K562 (cell line): ENCODE results near the gene LILRA6. TPM values are rescaled to one million over a fixed set of nuclear protein-coding genes. Genes with fewer than 3 reads are reported as not detected.
"Not testable (repeated sequence)": the region's sequence is repeated elsewhere in the genome, so short reads cannot be mapped to it uniquely, and the experiment has no call there.

ENCODE experiments used
- ATAC-seq: fragments of 200-7000 bp; cut with Tn5 transposase; 3 replicates; pipeline ENCODE4 v1.9.1; 2020; ENCODE audit warnings: moderate library complexity
- BruUV-seq: library from RNA; stranded (reverse); fragments of 400-500 nt; replicated peaks from 2 replicates; lab custom pipeline; 2021; lab: Mats Ljungman, UMichigan
- CTCF ChIA-PET: fragments of 300-600 bp; formaldehyde crosslinking; extraction: SDS; loops from one replicate; lab custom pipeline; 2021; ENCODE audit warnings: low intra/inter-chr PET ratio; lab: Yijun Ruan, JAX
- POLR2A ChIA-PET: fragments of 300-600, 350-650 bp; sonication (Branson Sonifier 250); formaldehyde crosslinking; extraction: SDS; loops from one replicate; lab custom pipeline; 2021; ENCODE audit warnings: antibody characterized with exemption, inconsistent platforms; lab: Yijun Ruan, JAX
- DNase-seq, 4 experiments: peaks; one replicate each; pipeline versions ENCODE4 v3.0.0 to v3.0.0-alpha.2; 2011 to 2018; ENCODE audit warnings: low spot score in 3 of 4, mixed read lengths in 3 of 4; ENCODE audit errors: extremely low read depth in 1 of 4
- FAIRE-seq: peaks from 2 replicates; lab custom pipeline; 2011; peaks lifted over from hg19 to GRCh38; lab: Jason Lieb, UNC
- H2AFZ ChIP-seq: 2 replicates; pipeline ENCODE4 v1.6.0; 2011; ENCODE audit warnings: low read depth, low read length, control low read depth, inconsistent platforms
- H3K27ac ChIP-seq: fragments of 200-600 bp; 3 replicates; pipeline ENCODE4 v1.8.0; 2011; ENCODE audit warnings: low read depth, mild to moderate bottlenecking, control low read depth, inconsistent platforms, low read length, moderate library complexity, mixed read lengths; ENCODE audit errors: extremely low read depth
- H3K27me3 ChIP-seq, 2 experiments: fragments of 300-600 bp in 1 of 2; 2 replicates in 1 of 2; 3 replicates in 1 of 2; pipeline versions ENCODE4 v1.6.0 to v1.8.0; 2011; ENCODE audit warnings: inconsistent platforms in 2 of 2, low read length in 2 of 2, mild to moderate bottlenecking in 1 of 2, mixed read lengths in 1 of 2, moderate library complexity in 1 of 2; ENCODE audit not compliant: control insufficient read depth in 2 of 2, insufficient read depth in 2 of 2
- H3K36me3 ChIP-seq: fragments of 300-600 bp; 3 replicates; pipeline ENCODE4 v1.8.0; 2011; ENCODE audit warnings: mild to moderate bottlenecking, low read length, inconsistent platforms; ENCODE audit not compliant: control insufficient read depth, insufficient read depth
- H3K4me1 ChIP-seq, 2 experiments: fragments of 200-600 bp in 1 of 2; replicated peaks in 1 of 2; 2 replicates in 1 of 2; 3 replicates in 1 of 2; pipeline versions ENCODE4 v1.5.1 to v1.8.0; 2011; ENCODE audit warnings: inconsistent platforms in 2 of 2, low read length in 2 of 2, mild to moderate bottlenecking in 1 of 2, mixed read lengths in 1 of 2, moderate library complexity in 1 of 2; ENCODE audit not compliant: control insufficient read depth in 2 of 2, insufficient read depth in 2 of 2
- H3K4me2 ChIP-seq: 2 replicates; pipeline ENCODE4 v1.6.1; 2011; ENCODE audit warnings: low read length, control low read depth, inconsistent platforms, mixed read lengths; ENCODE audit not compliant: insufficient read depth
- H3K4me3 ChIP-seq: fragments of 200-600 bp; sonication (generic), shearing (Covaris generic); 2 replicates; pipeline ENCODE4 v1.5.1; 2016; ENCODE audit warnings: control low read depth, inconsistent platforms
- H3K79me2 ChIP-seq: fragments of 200-600 bp; 3 replicates; pipeline ENCODE4 v1.8.0; 2011; ENCODE audit warnings: low read length, inconsistent platforms; ENCODE audit not compliant: control insufficient read depth, insufficient read depth
- H3K9ac ChIP-seq, 2 experiments: 2 replicates each; pipeline versions ENCODE4 v1.6.0 to v1.6.1; 2011; ENCODE audit warnings: low read depth in 2 of 2, low read length in 2 of 2, control low read depth in 1 of 2, inconsistent platforms in 1 of 2, mild to moderate bottlenecking in 1 of 2, mixed read lengths in 1 of 2; ENCODE audit not compliant: insufficient read depth in 1 of 2
- H3K9me1 ChIP-seq: one replicate; pipeline ENCODE4 v1.6.0; 2011; ENCODE audit warnings: inconsistent platforms, mild to moderate bottlenecking, low read length, moderate library complexity; ENCODE audit not compliant: control insufficient read depth, insufficient read depth
- H3K9me3 ChIP-seq: replicated peaks from 2 replicates; pipeline ENCODE4 v1.5.1; 2011; ENCODE audit warnings: low read depth, low read length, inconsistent platforms; ENCODE audit not compliant: control insufficient read depth, insufficient read depth
- H4K20me1 ChIP-seq: replicated peaks from 2 replicates; pipeline ENCODE4 v1.6.1; 2011; ENCODE audit warnings: low read length, inconsistent platforms, mixed read lengths; ENCODE audit not compliant: control insufficient read depth, insufficient read depth
- CREBBP ChIP-seq: IDR thresholded peaks from one replicate; pipeline ENCODE4 v1.6.1; 2012; ENCODE audit warnings: low read depth, mild to moderate bottlenecking, control low read depth, inconsistent platforms, low read length
- GATAD2A ChIP-seq: fragments of 450-650 bp; IDR thresholded peaks from 2 replicates; pipeline ENCODE4 v1.6.1; 2017
- KAT7 ChIP-seq: sonication (generic); formaldehyde crosslinking; IDR thresholded peaks from 2 replicates; pipeline ENCODE4 v1.8.0; 2022; ENCODE audit warnings: missing genetic modification reagents, mild to moderate bottlenecking, borderline replicate concordance
- MCM5 ChIP-seq: fragments of 450-650 bp; IDR thresholded peaks from 2 replicates; pipeline ENCODE4 v1.6.1; 2016; ENCODE audit warnings: low read depth
- POLR2AphosphoS2 ChIP-seq: IDR thresholded peaks from 2 replicates; pipeline ENCODE4 v1.6.1; 2012; ENCODE audit warnings: low read length, improper control_type of control experiment
- POLR3A ChIP-seq: IDR thresholded peaks from 2 replicates; pipeline ENCODE4 v1.6.1; 2011; ENCODE audit warnings: borderline replicate concordance, mild to moderate bottlenecking, moderate library complexity; ENCODE audit not compliant: insufficient read length, insufficient read depth; ENCODE audit errors: extremely low read depth
- PTTG1 ChIP-seq: fragments of 450-650 bp; IDR thresholded peaks from 2 replicates; pipeline ENCODE4 v1.6.1; 2016; ENCODE audit warnings: low read depth, mild to moderate bottlenecking, missing genetic modification characterization, missing compliant biosample characterization
- PYGO2 ChIP-seq: fragments of 450-650 bp; IDR thresholded peaks from 2 replicates; pipeline ENCODE4 v1.6.1; 2016; ENCODE audit warnings: mild to moderate bottlenecking, missing genetic modification characterization, moderate library complexity, missing compliant biosample characterization
- SLC30A9 ChIP-seq: fragments of 250-450 bp; sonication (Bioruptor Pico); IDR thresholded peaks from 2 replicates; pipeline ENCODE4 v1.8.0; 2022; ENCODE audit warnings: mild to moderate bottlenecking, moderate library complexity
- ZBED1 ChIP-seq: IDR thresholded peaks from 2 replicates; pipeline ENCODE4 v1.6.1; 2014
- ZBTB12 ChIP-seq: fragments of 250-450 bp; sonication (Bioruptor Pico); IDR thresholded peaks from 2 replicates; pipeline ENCODE4 v1.4.0; 2020
- ZNF668 ChIP-seq: fragments of 250-450 bp; sonication (Bioruptor Pico); IDR thresholded peaks from 2 replicates; pipeline ENCODE4 v1.8.0; 2022; ENCODE audit warnings: mild to moderate bottlenecking, inconsistent platforms
- ZNF75A ChIP-seq: fragments of 450-650 bp; formaldehyde crosslinking; IDR thresholded peaks from 2 replicates; pipeline ENCODE4 v1.4.0; 2020; ENCODE audit warnings: mild to moderate bottlenecking
- WGBS: fragments of 100-300 bp; shearing (Covaris generic); methylation state at CpG from one replicate; pipeline ENCODE4 v1.1.6; 2016; ENCODE audit warnings: low coverage, mixed read lengths; ENCODE audit not compliant: insufficient coverage; ENCODE audit errors: missing lambda C conversion rate; 5-methylcytosine and 5-hydroxymethylcytosine counted together
- in situ Hi-C: fragments of 300-500 bp; cut with MboI; formaldehyde crosslinking; loops from 4 replicates; pipeline ENCODE4 v1.15.0; 2018; ENCODE audit warnings: inconsistent platforms, mixed read lengths
- intact Hi-C: fragments of 100-400 bp; cut with micrococcal nuclease; formaldehyde crosslinking; loops from 2 replicates; pipeline ENCODE4 v1.14.2; 2022
- polyA plus RNA-seq, 8 experiments: library from polyadenylated mRNA; depleted of rRNA in 4 of 8; stranded (reverse) in 5 of 8; unstranded in 3 of 8; fragments of >200 nt; fragmentation: Nextera tagmentation in 2 of 8; fragmentation: Illumina TruSeq in 1 of 8; extraction: Ambion mirVana in 2 of 8; extraction: Trizol in 1 of 8; gene quantifications; 2 replicates each; pipeline versions ENCODE4 v1.2.1 to v1.2.3, GENCODE V29; 2011 to 2014; ENCODE audit warnings: inconsistent platforms in 1 of 8, missing spikeins in 1 of 8
- total RNA-seq, 7 experiments: library from RNA; depleted of rRNA in 6 of 7; stranded (reverse); fragments of >200 nt in 6 of 7; fragmentation: Illumina TruSeq in 2 of 7; extraction: Trizol in 2 of 7; gene quantifications; 2 replicates each; pipeline versions ENCODE4 v1.2.1 to v1.2.3, GENCODE V29; 2011 to 2021; ENCODE audit warnings: low replicate concordance in 1 of 7
- TF ChIP-seq, protein P1 (sequence below), 2 experiments: IDR thresholded peaks; 2 replicates each; pipeline ENCODE4 v1.6.1; 2012; ENCODE audit warnings: improper control_type of control experiment in 2 of 2, low read depth in 2 of 2, low read length in 2 of 2, borderline replicate concordance in 1 of 2

The LILRA6 gene
- total and polyA plus RNA-seq, 9 of the 15 experiments (the other 6 are each of a cell fraction or from before 2014, with no cell fraction given), result 0.03 TPM; not detected in 8

DNA sequence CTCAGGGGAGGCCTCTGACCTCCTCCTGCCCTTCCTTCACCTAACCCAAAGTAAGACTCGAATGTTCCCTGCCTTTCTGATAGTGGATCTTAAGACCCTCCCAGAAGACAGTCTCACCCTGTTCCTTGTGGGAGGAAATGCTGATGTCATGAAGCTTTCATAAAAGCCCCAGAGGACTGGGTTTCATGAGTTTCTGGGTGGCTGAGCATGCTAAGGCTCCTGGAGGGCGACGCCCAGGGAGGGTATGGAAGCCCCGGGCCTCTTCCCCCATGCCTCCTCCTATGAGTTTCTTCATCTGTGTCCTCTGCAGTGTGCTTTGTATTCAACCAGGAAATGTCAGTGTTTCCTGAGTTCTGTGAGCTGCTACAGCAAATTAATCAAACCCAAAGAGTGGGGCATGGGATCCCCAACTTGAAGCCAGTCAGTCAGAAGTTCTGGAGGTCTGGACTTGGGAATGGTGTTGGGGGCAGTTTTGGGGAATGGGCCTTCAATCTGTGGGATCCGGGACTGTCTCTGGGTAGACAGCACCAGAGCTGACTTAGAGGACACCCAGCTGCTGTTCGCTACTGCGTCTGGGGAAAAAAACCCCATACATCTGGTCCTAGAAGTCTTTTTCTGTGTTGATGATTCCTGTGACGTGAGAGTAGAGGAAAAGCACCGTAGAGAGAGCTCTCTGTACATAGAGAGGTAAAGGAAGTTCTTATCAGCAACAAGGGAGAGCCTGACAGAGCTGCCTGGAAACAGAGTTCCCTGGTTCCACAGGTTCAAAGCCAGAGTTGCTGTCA lies 40.3 kb upstream of the LILRA6 start:
- Histone ChIP-seq H3K36me3 (no peaks in the 10 kb centered on the region), H3K4me1 (no peaks in the 10 kb centered on the region), H3K27ac (no peak overlapping the region), H4K20me1 (no peaks in the 10 kb centered on the region), H3K9me3 (no peaks in the 10 kb centered on the region), H3K4me3 (no peak overlapping the region), H3K27me3 (peaks cover 12 to 51% of the 10 kb centered on the region in 2 experiments), H3K9ac (no peak overlapping the region), H2AFZ (no peak overlapping the region), H3K9me1 (no peaks in the 10 kb centered on the region), H3K79me2 (no peaks in the 10 kb centered on the region), H3K4me2 (no peak overlapping the region)
- in situ Hi-C loops (loop anchor here (5.0 kb wide), 1 partner anchor 349 kb away; the partner anchor contains the start of gene LILRB1), intact Hi-C loops (no loop called here)
- ChIA-PET CTCF (no interaction called here), POLR2A (interaction anchor here (0.6 kb wide), 1 partner anchor 26 kb away, joined by 3 read pairs; the partner anchor contains the start of gene LILRB5)
- TF ChIP-seq POLR3A (no peak), GATAD2A (no peak), CREBBP (no peak), POLR2AphosphoS2 (no peak), ZNF75A (no peak), MCM5 (no peak), PTTG1 (tag) (no peak), ZBTB12 (CRISPR knock-in tag) (no peak), KAT7 (CRISPR knock-in tag) (no peak), ZBED1 (no peak), PYGO2 (tag) (no peak), SLC30A9 (CRISPR knock-in tag) (no peak), ZNF668 (CRISPR knock-in tag) (no peak)
- TF ChIP-seq, protein P1, sequence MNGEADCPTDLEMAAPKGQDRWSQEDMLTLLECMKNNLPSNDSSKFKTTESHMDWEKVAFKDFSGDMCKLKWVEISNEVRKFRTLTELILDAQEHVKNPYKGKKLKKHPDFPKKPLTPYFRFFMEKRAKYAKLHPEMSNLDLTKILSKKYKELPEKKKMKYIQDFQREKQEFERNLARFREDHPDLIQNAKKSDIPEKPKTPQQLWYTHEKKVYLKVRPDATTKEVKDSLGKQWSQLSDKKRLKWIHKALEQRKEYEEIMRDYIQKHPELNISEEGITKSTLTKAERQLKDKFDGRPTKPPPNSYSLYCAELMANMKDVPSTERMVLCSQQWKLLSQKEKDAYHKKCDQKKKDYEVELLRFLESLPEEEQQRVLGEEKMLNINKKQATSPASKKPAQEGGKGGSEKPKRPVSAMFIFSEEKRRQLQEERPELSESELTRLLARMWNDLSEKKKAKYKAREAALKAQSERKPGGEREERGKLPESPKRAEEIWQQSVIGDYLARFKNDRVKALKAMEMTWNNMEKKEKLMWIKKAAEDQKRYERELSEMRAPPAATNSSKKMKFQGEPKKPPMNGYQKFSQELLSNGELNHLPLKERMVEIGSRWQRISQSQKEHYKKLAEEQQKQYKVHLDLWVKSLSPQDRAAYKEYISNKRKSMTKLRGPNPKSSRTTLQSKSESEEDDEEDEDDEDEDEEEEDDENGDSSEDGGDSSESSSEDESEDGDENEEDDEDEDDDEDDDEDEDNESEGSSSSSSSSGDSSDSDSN (IDR thresholded peaks at IDR 0.05; ENCODE audit: borderline replicate concordance in 1 of 2, low read depth in 2 of 2, low read length in 2 of 2), result no peak
- DNase-seq, result no peak
- WGBS, result 2% methylated on average over 9 of the region's 9 CpGs
- ATAC-seq, result no peak
- no peak for FAIRE-seq
- no TSS peak for BruUV-seq

- ATAC-seq, H2AFZ ChIP-seq, BruUV-seq, H3K9ac ChIP-seq, H3K79me2 ChIP-seq, H3K27ac ChIP-seq, H3K9me3 ChIP-seq, H3K4me1 ChIP-seq, H3K9me1 ChIP-seq, H3K4me2 ChIP-seq, DNase-seq, POLR2A ChIA-PET, H3K4me3 ChIP-seq, H4K20me1 ChIP-seq, CTCF ChIA-PET, intact Hi-C loops, FAIRE-seq, H3K36me3 ChIP-seq: not testable (repeated sequence)
- in situ Hi-C loops, result loop anchor here (5.0 kb wide), 1 partner anchor 351 kb away; the partner anchor contains the start of gene LILRB1
- 0% methylated on average over 4 of the region's 5 CpGs for WGBS
- peaks cover 8 to 51% of the 10 kb centered on the region in 2 experiments for H3K27me3 ChIP-seq
Observed at GRCh38 chr19:54281729-54282075, 39.1 kb upstream of the LILRA6 start.
